Suppressor macrophage treated with lipopolysaccharide for 1 hour (primary cell): ENCODE measurements around the gene PLCD4.
A peak's percentile ranks its signal among the peaks of the same experiment; 100 is the strongest.

Experiments used
- DNase-seq, 3 donors: peaks; one replicate each; pipeline ENCODE4 v3.0.0-alpha.2; 2020 to 2022

Gene PLCD4

GRCh38 chr2:218671097-218671653 is 63.5 kb downstream of the PLCD4 start:
- DNase-seq, result peak; percentile 21 to 48 (median 46)

GRCh38 chr2:218671654-218672566 is 64.2 kb downstream of the PLCD4 start, which contains the start of the genes RNF25 and STK36:
Gene RNF25, minus strand, starts transcription at chr2:218672002. Its CDS starts 32 bp downstream, at chr2:218671970.
Gene STK36, plus strand, starts transcription at chr2:218672086. Its CDS starts 744 bp downstream, at chr2:218672830.
- DNase-seq, result peak; percentile 80 to 86 (median 82)

GRCh38 chr2:218679119-218679518 is 71.4 kb downstream of the PLCD4 start:
- peak; percentile 94 to 98 (median 96) for DNase-seq

- peak; percentile 43 to 71 (median 66) for DNase-seq
Observed at GRCh38 chr2:218680061-218680460, 72.4 kb downstream of the PLCD4 start.
